Pons (tissue), 1 donor: ENCODE measurements around the gene AK1.
"Not testable (repeated sequence)": the region's sequence is repeated elsewhere in the genome, so short reads cannot be mapped to it uniquely, and the experiment has no call there.

Experiments
- DNase-seq: peaks from one replicate; pipeline ENCODE4 v3.0.0-alpha.2; 2016; ENCODE audit warnings: low spot score

Gene AK1

GRCh38 chr9:127847833-127848755 is 29.4 kb downstream of the AK1 start:
- DNase-seq = no peak

- DNase-seq = no peak
These were observed 30.3 kb downstream of the AK1 start for GRCh38 chr9:127847178-127847510.

- no peak for DNase-seq
These were observed 30.9 kb downstream of the AK1 start for GRCh38 chr9:127846443-127847177.

- DNase-seq = not testable (repeated sequence)
These were observed 31.9 kb downstream of the AK1 start for GRCh38 chr9:127845619-127846018.

GRCh38 chr9:127844821-127845359 is 32.6 kb downstream of the AK1 start:
- DNase-seq = no peak

GRCh38 chr9:127841087-127841835 is 36.2 kb downstream of the AK1 start:
- DNase-seq = no peak

GRCh38 chr9:127838375-127839078 is 38.9 kb downstream of the AK1 start:
- DNase-seq = no peak

GRCh38 chr9:127837346-127837745 is 40.1 kb downstream of the AK1 start:
- no peak for DNase-seq

GRCh38 chr9:127836561-127836960 is 40.9 kb downstream of the AK1 start:
- DNase-seq = not testable (repeated sequence)

GRCh38 chr9:127835991-127836516 is 41.4 kb downstream of the AK1 start:
- DNase-seq = no peak

- DNase-seq = no peak
These were observed 43.9 kb downstream of the AK1 start for GRCh38 chr9:127833555-127833954.

- no peak for DNase-seq
These were observed 45.2 kb downstream of the AK1 start for GRCh38 chr9:127832248-127832647.

GRCh38 chr9:127829205-127829906 is 48.1 kb downstream of the AK1 start:
- no peak for DNase-seq

- no peak for DNase-seq
These were observed 49.0 kb downstream of the AK1 start for GRCh38 chr9:127828262-127829031.

GRCh38 chr9:127826253-127826913 is 51.1 kb downstream of the AK1 start:
- DNase-seq = no peak

- no peak for DNase-seq
These were observed 52.0 kb downstream of the AK1 start for GRCh38 chr9:127825319-127826051.

- no peak for DNase-seq
These were observed 55.4 kb downstream of the AK1 start for GRCh38 chr9:127822108-127822507.

GRCh38 chr9:127818574-127818973 is 58.9 kb downstream of the AK1 start:
- DNase-seq = no peak
